ENCODE data around the gene B3GNT9.

Gene B3GNT9

GRCh38 chr16:67167588-67167987, 16.8 kb upstream of the B3GNT9 start:
- DNase-seq (ENCODE audit: low read depth in 2 of 2) = no peak

DNA sequence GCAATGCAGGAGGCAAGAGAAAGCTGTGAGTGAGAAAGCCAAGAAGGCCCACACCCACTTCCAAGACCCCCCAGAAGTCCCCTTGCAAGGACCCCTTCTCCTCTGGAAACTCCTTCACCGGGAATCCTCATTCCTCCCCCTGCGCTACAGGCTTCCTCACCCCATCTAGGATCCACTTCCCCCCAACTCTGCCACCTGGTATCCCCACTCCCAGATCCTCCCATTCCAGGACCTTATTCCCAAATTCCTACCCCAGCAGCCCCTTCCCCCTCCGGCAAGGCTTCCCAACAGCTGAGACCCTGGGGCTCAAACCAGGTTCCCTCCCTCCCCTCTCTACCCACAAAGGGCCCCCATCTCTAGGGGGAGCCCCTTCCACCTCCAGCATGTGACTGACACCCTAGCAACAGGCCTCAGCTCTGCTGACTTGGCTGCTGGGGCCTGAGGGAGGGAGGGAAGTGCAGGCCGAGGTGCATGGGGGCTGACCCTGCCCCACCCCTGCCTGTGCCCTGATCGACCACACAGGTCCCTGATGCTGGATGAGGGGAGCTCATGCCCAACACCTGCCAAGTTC, 15.9 kb upstream of the B3GNT9 start:
- DNase-seq (ENCODE audit: low read depth in 2 of 2) = no peak

DNA sequence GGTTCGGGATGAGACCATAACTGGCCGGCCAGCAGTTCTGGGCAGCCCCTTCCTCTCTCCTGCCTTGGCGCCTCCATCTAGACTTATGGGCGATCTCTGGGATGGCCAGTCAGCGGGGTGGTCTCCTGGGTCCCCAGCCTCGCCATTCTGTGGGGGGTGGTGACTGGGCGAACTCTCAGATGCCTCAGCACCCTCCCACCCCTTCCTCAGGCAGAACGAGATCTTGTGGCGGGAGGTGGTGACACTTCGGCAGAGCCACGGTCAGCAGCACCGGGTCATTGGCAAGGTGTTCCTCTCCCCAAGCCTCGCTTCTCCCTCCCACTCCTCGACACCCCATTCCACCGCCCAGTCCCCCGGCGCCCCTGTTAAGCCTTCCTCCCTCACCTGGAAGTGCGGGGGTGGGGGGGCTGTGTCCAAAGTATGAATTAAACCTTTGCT, 15.3 kb upstream of the B3GNT9 start:
- no peak for DNase-seq (ENCODE audit: low read depth in 2 of 2)

GRCh38 chr16:67165121-67166078, 14.6 kb upstream of the B3GNT9 start:
- no peak for DNase-seq (ENCODE audit: low read depth in 2 of 2)

DNA sequence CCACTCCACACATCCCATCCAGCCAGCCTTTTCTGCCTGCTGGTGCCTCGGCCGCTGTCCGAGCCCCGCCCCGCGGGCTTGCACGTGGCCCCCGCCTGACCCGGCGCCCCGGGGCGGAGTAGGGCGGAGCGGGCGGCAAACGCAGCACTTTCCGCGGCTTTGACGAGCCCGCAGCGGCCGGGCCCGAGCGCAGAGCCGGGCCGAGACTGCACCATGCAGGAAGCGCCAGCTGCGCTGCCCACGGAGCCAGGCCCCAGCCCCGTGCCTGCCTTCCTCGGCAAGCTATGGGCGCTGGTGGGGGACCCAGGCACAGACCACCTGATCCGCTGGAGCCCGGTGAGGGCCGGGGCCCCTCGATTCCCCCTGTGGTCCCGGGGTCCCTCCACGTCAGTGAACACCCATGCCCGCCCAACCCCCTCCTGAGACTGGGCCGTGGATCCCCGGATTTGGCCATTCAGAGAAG, 13.8 kb upstream of the B3GNT9 start, which contains the start of gene HSF4:
Gene HSF4 (plus strand): TSS at position 147 of the 463 bp plus-strand sequence. CDS start 67 bp downstream, at position 214.
- DNase-seq (ENCODE audit: low read depth in 2 of 2) = no peak

DNA sequence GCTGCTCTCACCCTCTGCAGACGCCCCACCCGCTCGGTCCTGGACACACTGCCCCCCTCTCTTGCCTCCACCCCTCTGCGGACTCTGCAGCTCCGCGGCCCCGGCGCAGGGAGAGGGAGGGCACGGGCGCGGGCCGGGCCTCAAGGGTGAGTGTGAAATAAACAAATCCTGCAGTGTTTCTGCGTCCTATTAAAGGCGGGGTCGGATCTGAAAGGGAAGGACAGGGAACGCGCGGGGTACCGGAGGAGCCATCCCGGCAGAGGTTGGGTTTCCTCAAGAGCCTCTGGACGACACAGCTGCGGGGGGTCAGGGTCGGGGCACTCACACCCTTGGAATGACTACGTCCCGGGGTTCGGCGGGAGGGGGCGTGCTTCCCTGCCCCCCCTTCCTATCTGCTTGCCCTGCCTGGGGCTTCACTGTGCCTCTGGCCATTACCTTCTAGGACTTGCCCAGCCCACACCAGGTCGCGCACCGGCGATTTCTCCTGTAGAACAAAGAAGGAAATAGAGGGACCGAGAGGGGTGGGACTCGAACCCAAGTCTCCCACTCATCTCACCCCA, 13.3 kb upstream of the B3GNT9 start:
- no peak for DNase-seq (ENCODE audit: low read depth in 2 of 2)

- no peak for DNase-seq (ENCODE audit: low read depth in 2 of 2)
Measured at GRCh38 chr16:67163164-67163998, 12.6 kb upstream of the B3GNT9 start.

- no peak for DNase-seq (ENCODE audit: low read depth in 2 of 2)
Measured at GRCh38 chr16:67162506-67163163, 11.8 kb upstream of the B3GNT9 start.

DNA sequence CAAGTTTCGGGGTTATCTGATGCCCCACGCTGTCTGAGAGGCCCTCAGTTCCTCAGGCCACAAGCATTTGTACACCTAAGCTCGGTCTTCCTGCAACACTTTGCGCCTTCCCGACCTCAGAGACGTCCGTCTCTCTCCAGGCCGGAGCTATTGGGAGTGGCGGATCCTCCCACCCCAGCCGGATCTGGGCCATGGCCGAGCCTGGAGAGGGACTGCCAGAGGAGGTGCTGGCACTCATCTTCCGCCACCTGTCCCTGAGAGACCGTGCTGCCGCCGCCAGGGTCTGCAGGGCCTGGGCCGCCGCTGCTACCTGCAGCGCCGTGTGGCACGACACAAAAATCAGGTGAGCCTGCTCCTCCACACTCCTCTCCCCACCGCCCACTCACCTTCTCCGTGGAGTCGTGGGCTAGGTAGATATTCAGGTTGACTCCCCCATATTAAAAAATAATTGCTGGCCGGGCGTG, 10.8 kb upstream of the B3GNT9 start:
- no peak for DNase-seq (ENCODE audit: low read depth in 2 of 2)

DNA sequence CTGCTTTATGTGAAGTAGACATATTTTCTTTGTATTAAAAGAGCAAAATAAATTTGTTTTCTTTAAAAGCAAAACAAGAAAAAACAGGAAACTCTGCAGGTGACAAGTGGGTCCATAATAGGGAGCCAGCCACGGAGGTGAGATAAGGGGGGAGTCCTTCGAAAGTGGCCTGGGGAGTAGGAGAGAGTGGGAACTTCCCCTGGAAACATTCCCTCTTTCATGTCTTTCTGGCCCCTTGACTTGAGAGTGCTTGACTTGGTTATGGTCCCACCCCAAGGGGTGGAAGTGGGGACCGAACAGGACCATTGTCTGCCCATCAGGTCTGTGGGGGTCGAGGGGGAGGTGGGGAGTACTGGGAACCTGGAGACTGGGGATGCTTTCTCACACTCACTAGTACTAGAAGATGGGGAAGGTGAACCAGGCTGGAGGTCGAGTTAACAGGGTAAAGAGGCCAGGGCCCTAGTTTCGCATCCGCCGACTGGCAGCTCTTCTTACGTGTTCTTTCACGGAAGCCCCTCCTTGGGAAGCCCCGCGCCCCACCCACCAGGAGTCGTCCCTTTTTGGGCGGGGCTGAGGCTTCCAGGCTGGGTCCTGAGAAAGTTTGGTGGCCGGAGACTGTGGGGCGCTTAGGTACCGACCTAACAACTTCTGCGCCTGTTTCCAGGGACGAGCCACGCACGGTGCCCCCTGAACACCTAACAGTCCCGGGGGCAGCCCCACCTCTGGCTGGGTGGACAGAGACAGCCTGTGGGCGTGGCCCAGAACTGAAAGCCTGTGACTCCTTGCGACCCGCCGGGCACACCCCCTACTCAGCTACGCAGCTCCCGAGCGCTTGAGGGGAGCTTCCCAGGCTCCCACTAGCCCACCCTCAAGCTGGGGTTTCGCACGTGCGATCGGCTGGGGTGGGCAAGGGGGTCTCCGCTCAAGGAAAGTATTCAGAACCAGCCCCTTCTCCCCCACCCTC, 8.1 kb upstream of the B3GNT9 start:
- peak; percentile 67 to 72 for DNase-seq (ENCODE audit: low read depth in 2 of 2)

GRCh38 chr16:67157892-67158635, 7.3 kb upstream of the B3GNT9 start:
- no peak for DNase-seq (ENCODE audit: low read depth in 2 of 2)

DNA sequence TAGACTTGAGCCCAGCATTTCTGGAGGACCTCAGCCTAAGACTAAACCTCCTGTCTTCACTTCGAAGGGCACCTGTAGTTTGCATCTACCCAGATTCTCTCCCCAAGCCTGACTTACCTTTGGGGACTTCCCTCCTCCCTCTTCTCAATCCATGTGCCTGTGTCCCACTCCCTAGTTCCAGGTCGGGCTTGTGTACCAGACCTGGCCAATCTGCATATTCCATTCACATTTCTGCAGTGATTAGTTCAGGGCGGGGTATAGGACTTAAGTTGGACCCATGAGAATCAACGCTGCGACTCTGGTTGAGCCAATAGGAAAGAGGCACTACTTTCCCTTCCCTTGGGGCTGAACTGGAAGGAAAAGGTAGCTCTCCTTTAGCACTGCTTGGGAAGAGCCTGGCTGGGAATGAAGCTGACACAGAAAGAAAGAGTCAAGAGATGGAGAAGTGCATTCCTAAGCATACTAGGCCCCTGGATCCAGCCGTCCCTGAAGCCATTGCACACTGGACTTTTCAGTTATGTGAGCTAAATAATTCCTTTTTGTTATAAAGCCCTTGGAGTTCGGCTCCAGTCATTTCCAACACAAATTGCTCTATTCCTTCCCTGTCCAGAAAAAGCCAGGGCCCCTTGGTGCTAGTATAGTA, 6.4 kb upstream of the B3GNT9 start:
- DNase-seq (ENCODE audit: low read depth in 2 of 2) = no peak

GRCh38 chr16:67156143-67156844, 5.5 kb upstream of the B3GNT9 start:
- no peak for DNase-seq (ENCODE audit: low read depth in 2 of 2)

DNA sequence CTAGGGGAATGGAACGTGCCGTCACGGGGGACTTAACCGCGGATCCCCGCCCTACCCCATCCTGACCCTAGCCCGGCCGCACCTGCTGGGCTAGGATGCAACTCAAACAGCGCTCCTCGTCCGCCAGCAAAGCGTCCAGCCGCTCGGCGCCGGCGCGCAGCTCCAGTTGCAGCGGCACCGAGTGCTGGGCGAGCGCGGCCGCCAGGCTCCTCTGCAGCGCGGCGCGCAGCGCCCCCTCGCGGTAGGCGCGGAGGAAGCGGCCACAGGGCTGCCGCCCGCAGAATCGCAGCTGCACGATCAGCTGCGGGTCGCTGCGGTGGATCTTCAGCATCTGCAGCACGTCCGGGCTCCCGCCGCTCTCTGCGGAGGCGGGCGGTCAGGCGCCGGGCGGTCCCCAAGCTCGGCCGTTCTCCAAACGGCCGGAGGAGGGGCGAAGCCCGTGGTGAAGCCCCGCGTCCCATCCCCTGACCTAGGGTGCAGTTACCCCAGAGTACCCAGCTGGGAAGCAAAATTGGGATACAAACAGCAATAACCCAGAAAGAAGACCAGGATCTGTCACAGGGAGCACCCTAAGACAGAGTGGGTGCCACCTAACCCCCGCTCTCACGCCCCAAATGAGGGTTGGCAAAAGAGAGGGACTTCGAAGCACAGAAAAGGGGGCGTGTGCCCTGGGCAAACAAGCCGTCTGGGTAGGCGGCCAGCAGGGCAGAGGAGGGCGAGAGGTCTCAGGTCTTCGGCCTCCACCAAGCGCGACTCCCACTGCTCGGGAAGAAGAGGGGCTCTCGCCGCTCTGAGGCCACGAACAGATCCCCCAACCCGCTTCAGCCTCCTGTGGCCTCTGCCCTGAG, 4.7 kb upstream of the B3GNT9 start:
- peak; percentile 75 to 80 for DNase-seq (ENCODE audit: low read depth in 2 of 2)

DNA sequence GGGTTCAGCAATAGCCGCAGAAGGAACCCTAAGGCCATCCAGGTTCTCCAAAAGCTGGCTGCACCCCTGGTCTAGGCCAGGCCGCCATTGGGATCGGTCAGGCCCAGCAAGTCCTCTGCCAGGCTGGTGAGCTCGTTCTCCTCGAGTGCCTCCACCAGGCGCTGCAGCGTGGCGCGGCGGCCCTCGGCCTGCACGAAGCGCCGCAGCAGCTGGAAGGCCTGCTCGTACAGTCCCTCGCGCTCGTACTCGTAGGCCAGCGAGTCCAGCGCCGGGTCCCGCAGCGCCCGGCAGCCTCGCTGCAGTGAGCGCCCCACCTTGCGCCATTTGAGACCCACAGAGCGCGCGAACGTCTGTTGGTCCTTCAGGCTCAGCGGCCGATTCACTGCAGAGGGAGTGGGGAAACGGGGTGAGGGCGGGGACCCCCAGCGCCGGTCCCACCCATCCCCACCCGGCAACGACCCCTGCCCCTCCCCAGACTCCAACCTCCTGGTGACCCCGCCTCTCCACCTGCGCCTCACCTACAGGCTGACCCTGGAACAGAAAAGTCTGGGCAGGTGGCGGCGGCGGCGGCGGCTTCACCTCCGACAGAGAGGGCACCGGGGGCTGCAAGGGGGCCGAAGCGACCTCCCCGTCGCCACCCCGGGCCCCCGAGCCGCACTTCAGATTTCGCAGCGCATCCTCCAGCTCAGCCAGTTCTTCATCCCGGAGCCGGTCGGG, 3.9 kb upstream of the B3GNT9 start:
- DNase-seq (ENCODE audit: low read depth in 2 of 2) = no peak

DNA sequence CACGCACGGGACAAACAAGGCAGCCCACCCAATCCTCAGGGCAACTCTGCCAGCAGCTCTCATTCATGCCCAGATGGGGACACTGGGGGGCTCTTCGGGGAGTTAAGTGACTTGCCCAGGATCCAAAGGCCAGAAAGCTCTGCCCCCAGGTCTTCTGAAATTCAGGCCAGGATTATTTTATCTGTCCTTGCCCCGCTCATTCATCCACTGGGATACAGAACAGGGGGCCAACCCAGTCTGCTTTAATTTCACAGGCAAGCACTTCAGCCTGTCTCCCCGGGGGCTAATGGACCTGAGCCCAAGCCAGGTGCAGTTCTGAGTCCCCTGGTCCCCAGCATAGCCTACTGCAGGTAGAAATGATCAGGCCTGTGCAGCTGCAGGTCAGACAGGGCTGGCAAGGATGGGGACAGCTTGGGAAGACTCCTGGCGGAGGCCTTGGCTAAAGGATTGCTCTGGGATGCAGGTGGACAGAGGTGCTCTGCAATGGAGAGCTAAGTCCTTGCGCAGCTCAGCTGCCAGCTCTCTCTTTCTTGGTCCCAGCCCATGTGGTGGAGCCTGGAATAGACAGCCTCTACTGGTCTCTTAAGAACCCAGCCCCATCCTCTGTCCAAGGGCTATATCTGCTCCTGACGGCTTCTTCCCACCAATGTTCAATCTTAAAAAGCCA, 766 bp upstream of the B3GNT9 start:
- no peak for DNase-seq (ENCODE audit: low read depth in 2 of 2)
